Measurements from ENCODE around the gene NAB1.
"Not testable (repeated sequence)": the region's sequence is repeated elsewhere in the genome, so short reads cannot be mapped to it uniquely, and the experiment has no call there.

Gene NAB1, protein sequence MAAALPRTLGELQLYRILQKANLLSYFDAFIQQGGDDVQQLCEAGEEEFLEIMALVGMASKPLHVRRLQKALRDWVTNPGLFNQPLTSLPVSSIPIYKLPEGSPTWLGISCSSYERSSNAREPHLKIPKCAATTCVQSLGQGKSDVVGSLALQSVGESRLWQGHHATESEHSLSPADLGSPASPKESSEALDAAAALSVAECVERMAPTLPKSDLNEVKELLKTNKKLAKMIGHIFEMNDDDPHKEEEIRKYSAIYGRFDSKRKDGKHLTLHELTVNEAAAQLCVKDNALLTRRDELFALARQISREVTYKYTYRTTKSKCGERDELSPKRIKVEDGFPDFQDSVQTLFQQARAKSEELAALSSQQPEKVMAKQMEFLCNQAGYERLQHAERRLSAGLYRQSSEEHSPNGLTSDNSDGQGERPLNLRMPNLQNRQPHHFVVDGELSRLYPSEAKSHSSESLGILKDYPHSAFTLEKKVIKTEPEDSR

GRCh38 chr2:190649035-190649797 lies at the start of gene NAB1:
Gene NAB1, plus strand, starts transcription at chr2:190649083. Its CDS starts 10,094 bp downstream, at chr2:190659177.
- DNase-seq (ENCODE audit: low spot score), result peak; percentile 38

- no peak for DNase-seq (ENCODE audit: low spot score)
These were observed 49.2 kb upstream of the NAB1 start for GRCh38 chr2:190599546-190600220.

DNA sequence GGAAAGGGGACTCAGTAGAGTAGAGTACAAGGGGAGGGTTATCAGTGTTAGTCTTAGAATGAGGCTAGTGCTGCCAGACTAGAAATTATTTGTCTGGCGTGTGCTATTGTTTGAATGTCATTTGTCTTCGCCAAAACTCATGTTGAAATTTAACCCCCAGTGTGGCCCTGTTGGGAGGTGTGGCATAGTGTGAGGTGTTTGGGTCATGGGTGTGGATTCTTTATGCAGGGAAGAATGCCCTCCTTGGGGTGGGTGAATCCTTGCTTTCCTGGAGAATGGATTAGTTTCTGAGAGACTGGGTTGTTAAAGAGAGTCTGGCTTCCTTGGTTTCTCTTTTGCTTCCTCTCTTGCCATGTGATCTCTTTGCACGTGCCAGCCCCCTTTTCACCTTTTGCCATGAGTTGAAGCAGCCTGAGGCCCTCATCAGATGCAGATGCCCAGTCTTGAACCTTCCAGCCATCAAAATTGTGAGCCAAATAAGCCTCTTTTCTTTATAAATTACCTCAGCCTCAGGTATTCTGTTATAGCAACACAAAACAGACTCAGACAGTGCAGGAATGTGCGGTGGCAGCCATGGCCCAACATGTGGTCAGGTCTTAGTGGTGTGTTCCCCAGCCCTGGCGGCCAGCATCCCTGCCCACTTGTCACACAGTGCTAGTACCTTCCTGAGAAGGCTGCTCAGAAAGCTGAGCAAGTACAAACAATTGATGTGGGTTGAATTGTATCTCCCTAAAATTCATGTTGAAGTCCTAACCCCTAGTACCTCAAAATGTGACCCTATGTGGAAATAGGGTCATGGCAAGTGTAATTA lies 48.4 kb upstream of the NAB1 start:
- DNase-seq (ENCODE audit: low spot score), result no peak

GRCh38 chr2:190603374-190603773 lies 45.5 kb upstream of the NAB1 start:
- no peak for DNase-seq (ENCODE audit: low spot score)

DNA sequence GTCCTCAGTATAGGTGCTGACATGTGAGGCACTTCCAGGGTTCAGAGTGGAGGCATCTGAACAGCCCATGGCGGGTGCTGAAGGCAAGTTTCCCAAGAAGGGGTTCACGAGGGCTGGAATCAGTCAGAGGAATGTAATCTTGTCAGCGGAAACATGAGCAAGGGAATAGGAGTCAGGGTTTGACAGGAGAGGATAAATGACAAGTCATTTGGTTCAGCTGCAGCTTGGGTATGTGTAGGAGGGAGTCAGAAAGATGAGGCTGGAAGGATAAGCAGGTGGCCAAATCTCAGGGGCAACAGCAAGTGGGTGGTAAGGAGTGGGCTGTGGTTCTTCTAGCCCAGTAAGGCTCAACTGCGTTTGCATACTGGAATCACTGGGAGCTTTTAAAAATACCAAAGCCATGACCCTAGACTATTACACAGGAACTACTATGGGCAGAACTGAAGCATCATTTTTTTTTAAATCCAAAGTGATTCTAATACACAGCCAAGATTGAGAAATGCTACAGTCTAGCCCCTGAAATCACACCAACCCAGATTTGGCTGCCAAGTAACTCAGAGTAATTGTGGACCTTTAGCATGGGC lies 41.8 kb upstream of the NAB1 start:
- DNase-seq (ENCODE audit: low spot score), result no peak

GRCh38 chr2:190607657-190608357 lies 41.1 kb upstream of the NAB1 start:
- DNase-seq (ENCODE audit: low spot score), result no peak

- DNase-seq (ENCODE audit: low spot score), result not testable (repeated sequence)
These were observed 40.0 kb upstream of the NAB1 start for GRCh38 chr2:190608863-190609262.

GRCh38 chr2:190609397-190609796 lies 39.5 kb upstream of the NAB1 start:
- not testable (repeated sequence) for DNase-seq (ENCODE audit: low spot score)

DNA sequence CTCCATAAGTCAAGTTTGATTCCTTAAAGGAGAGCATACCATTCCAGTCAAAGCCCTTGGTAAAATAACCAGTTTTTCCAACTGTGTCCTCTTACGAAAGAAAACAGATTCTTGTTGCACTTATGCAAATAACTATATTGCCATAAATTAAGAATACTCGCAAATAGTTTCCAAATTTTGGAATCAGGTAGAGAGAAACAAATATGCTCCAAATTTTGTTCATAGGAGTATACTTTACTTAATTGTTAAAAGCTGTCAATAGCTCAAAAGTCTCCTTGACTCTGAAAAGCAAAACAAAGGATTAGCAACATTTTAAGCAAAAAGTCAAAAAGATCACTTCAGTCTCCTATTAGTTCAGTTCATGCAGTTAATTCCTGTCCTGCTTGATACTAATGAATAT lies 38.4 kb upstream of the NAB1 start:
- not testable (repeated sequence) for DNase-seq (ENCODE audit: low spot score)

GRCh38 chr2:190615555-190616200 lies 33.2 kb upstream of the NAB1 start:
- DNase-seq (ENCODE audit: low spot score), result no peak

DNA sequence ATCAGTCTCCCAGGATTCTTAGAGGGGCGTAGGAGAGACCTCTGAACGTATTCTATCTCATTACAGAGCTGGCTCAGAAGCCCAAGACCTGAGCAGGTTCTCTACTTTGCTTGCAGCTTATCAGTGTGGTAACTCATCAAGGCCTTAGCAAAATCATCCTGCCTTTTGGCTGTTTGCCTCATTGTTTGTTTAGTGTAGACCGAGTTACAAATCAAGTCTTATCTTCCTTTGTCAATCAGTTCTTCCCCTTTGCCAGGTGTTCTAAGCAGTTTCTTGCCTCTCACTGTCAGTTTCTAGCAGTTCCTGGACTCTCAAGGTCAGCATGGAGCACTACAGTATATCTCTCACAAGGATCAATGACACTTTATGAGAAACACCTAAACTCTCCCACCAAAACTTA lies 30.9 kb upstream of the NAB1 start:
- no peak for DNase-seq (ENCODE audit: low spot score)

DNA sequence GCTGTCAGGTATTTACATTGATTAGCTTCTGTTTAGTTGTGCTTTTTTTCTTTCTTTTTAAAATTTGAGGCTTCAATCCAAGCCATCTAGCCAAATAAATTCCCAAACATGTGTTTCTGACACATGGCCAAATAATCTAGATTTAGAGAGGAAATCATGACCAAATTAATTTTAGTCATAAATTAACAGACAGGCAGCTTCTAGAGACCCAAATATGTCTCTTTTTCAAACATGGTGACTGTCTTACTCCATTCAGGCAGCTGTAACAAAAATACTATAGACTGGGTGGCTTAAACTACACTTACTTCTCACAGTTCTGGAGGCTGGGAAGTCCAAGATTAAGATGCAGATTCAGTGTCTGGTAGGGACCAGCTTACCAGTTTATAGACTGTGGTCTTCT lies 23.2 kb upstream of the NAB1 start:
- no peak for DNase-seq (ENCODE audit: low spot score)

GRCh38 chr2:190626641-190627210 lies 22.2 kb upstream of the NAB1 start:
- DNase-seq (ENCODE audit: low spot score), result no peak

DNA sequence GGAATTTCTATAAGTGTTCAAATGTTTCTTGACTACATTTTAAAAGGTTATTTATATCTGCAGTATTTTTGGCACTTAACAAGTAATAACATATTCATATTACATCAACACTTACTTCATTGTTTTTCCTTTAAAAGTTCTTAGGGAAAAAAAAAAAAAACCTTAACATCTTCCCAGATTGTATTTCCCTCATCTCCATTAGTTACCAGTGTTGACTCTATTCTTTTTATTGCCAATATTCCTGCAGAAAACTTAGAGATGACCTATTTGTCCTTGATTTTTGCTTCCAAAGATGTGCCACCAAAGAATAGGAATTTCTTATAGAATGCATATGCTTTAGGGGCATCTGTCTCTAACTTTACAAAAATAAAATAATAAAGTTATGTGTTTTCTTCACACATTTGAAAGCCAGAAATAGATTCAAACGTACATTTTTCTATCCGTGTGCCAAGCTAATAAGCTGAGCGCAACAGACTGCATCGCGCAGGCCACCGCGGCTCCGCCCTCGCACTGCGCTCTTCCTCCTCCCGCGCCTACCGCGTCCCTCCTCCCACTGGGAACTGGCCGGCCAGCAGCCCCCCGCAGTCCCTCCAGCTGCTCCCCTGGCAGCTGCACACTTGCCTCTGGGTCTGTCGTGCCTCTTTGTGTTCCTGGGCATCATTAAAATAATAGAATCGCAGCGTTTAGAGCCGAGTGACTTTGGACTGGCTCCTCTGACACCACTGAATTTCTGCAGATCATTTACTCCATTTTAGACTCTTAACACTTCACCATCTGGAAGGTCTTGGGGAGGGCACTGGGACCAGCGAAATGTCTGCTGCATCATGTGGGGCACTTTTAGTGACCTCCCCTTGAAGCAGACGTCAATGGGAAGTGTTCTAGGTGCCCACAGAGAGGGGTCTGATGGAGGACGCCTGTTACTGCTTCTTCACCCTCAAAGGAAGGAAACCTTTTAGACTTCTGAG lies 21.2 kb upstream of the NAB1 start:
- DNase-seq (ENCODE audit: low spot score), result no peak

DNA sequence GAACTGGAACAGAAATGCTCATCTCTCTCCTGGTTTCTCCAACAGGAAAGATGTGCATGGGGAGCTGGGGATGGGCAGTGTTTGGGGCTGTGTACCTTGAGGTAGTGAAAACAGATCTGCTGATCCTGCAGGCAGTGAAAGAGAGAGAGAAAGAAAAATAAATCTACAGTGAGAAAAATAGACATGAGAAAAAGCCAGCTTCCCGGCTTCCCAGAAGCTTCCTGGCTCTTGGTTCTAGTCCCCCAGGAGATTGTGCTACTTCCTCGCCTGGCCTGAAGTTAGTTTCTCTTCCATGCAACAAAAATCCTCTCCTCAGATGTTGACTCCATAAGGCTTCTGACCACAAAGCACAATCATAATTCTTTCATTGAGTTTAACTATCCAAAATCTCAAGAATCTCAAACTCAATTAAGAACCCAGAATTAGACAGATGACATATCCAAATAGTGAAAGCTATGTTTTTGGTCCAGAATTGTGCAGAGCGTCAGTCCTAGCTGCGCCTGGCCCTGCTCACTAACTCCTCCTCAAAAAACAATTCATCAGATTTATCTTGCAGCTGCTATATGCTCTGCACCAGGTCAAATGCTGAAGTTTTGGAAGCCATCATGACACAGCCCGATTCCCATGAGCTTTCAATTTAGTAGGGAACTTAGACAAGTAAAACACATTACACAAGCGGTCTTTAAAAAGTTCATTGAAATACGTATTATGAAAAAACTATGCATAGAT lies 20.1 kb upstream of the NAB1 start:
- no peak for DNase-seq (ENCODE audit: low spot score)

- no peak for DNase-seq (ENCODE audit: low spot score)
These were observed 14.5 kb upstream of the NAB1 start for GRCh38 chr2:190634381-190634780.

DNA sequence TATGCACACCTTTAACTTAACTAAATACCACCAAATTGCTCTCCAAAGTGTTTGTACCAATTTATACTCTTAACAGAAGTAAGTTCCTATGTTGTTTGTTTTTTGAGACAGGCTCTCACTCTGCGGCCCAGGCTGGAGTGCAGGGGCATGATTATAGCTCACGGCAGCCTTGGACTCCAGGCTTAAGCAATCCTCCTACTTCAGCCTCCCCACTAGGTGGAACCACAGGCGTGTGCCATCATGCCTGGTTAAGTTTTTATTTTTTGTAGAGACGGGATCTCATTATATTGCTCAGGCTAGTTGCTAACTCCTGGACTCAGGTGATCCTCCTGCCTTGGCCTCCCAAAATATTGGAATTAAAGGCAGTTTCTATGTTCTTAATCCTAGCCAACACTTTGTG lies 13.1 kb upstream of the NAB1 start:
- DNase-seq (ENCODE audit: low spot score), result no peak

GRCh38 chr2:190636361-190636760 lies 12.5 kb upstream of the NAB1 start:
- no peak for DNase-seq (ENCODE audit: low spot score)

Data from CD4-positive, alpha-beta T cell treated with Interleukin-6 at 100 ng/mL for 8 hours (primary cell).